Neural cell (in vitro differentiated cells): ENCODE data around the gene MYO3B. TPM values are rescaled to one million over a fixed set of nuclear protein-coding genes. Genes with fewer than 3 reads are reported as not detected.
A peak's percentile ranks its signal among the peaks of the same experiment; 100 is the strongest.

Source experiments
- H2AFZ ChIP-seq: fragments of 200-600, 300-800 bp; sonication (generic), shearing (Covaris generic); 2 replicates; pipeline ENCODE4 v1.6.0; 2014; ENCODE audit warnings: low read depth, mild to moderate bottlenecking, antibody characterized with exemption, low read length, moderate library complexity
- H3F3A ChIP-seq: fragments of 200-600 bp; shearing (Covaris generic); 2 replicates; pipeline ENCODE4 v1.6.1; 2016; ENCODE audit warnings: mild to moderate bottlenecking, moderate library complexity, mixed read lengths, antibody characterized with exemption, low read length; ENCODE audit not compliant: insufficient read depth, poor library complexity, severe bottlenecking
- H3K27ac ChIP-seq: fragments of 200-600, 300-800 bp; sonication (generic), shearing (Covaris generic); 2 replicates; pipeline ENCODE4 v1.5.1; 2014; ENCODE audit warnings: mild to moderate bottlenecking, low read length, moderate library complexity
- H3K27me3 ChIP-seq: fragments of 300-800, 200-600 bp; sonication (generic), shearing (Covaris generic); 2 replicates; pipeline ENCODE4 v1.6.0; 2014; ENCODE audit warnings: mild to moderate bottlenecking, low read depth, low read length, moderate library complexity; ENCODE audit not compliant: insufficient read depth
- H3K36me3 ChIP-seq: fragments of 300-800, 200-600 bp; sonication (generic), shearing (Covaris generic); 2 replicates; pipeline ENCODE4 v1.5.1; 2014; ENCODE audit warnings: mild to moderate bottlenecking, antibody characterized with exemption, low read length, moderate library complexity; ENCODE audit not compliant: insufficient read depth
- H3K4me2 ChIP-seq: fragments of 300-800, 200-600 bp; sonication (generic), shearing (Covaris generic); 2 replicates; pipeline ENCODE4 v1.6.0; 2014; ENCODE audit warnings: mild to moderate bottlenecking, low read length
- H3K4me3 ChIP-seq: fragments of 300-800, 200-600 bp; sonication (generic), shearing (Covaris generic); 2 replicates; pipeline ENCODE4 v1.5.1; 2014; ENCODE audit warnings: mild to moderate bottlenecking, low read length, moderate library complexity
- H3K79me2 ChIP-seq: fragments of 200-600 bp; shearing (Covaris generic); replicated peaks from 2 replicates; pipeline ENCODE4 v1.6.0; 2014; ENCODE audit warnings: mild to moderate bottlenecking, low read length, moderate library complexity; ENCODE audit not compliant: insufficient read depth
- H3K9ac ChIP-seq: fragments of 300-800, 200-600 bp; sonication (generic), shearing (Covaris generic); 2 replicates; pipeline ENCODE4 v1.6.1; 2016; ENCODE audit warnings: mild to moderate bottlenecking, low read length, mixed read lengths
- H3K9me2 ChIP-seq: fragments of 200-600 bp; shearing (Covaris generic); 2 replicates; pipeline ENCODE4 v1.6.1; 2016; ENCODE audit warnings: mild to moderate bottlenecking, low read length, mixed read lengths; ENCODE audit not compliant: insufficient read depth
- H3K9me3 ChIP-seq: fragments of 200-600, 300-800 bp; sonication (generic), shearing (Covaris generic); 2 replicates; pipeline ENCODE4 v1.6.1; 2016; ENCODE audit warnings: mild to moderate bottlenecking, mixed run types, low read length, moderate library complexity, mixed read lengths
- H4K20me1 ChIP-seq: fragments of 200-600 bp; shearing (Covaris generic); 2 replicates; pipeline ENCODE4 v1.6.1; 2016; ENCODE audit warnings: mild to moderate bottlenecking, mixed run types; ENCODE audit not compliant: insufficient read depth
- CTCF ChIP-seq: fragments of 450-650 bp; IDR thresholded peaks from 2 replicates; pipeline ENCODE4 v1.5.1; 2014; ENCODE audit warnings: antibody characterized with exemption, mild to moderate bottlenecking, moderate library complexity; ENCODE audit not compliant: poor library complexity, severe bottlenecking
- EP300 ChIP-seq: fragments of 450-650 bp; conservative IDR thresholded peaks from 2 replicates; pipeline ENCODE4 v1.6.1; 2014; ENCODE audit warnings: antibody characterized with exemption, mild to moderate bottlenecking, moderate library complexity; ENCODE audit not compliant: poor library complexity, severe bottlenecking
- EZH2 ChIP-seq: fragments of 200-600, 300-800 bp; shearing (Covaris generic), sonication (generic); IDR thresholded peaks from 2 replicates; pipeline ENCODE4 v1.6.1; 2014; ENCODE audit warnings: antibody characterized with exemption, low read length, borderline replicate concordance, mild to moderate bottlenecking; ENCODE audit not compliant: insufficient read depth, poor library complexity, severe bottlenecking
- MXI1 ChIP-seq: fragments of 450-650 bp; conservative IDR thresholded peaks from 2 replicates; pipeline ENCODE4 v1.6.1; 2014; ENCODE audit warnings: antibody characterized with exemption, mild to moderate bottlenecking; ENCODE audit not compliant: poor library complexity, severe bottlenecking
- POLR2AphosphoS5 ChIP-seq: IDR thresholded peaks from 2 replicates; pipeline ENCODE4 v1.6.1; 2012
- SMC3 ChIP-seq: fragments of 450-650 bp; conservative IDR thresholded peaks from 2 replicates; pipeline ENCODE4 v1.6.1; 2014; ENCODE audit warnings: antibody characterized with exemption, mild to moderate bottlenecking, moderate library complexity; ENCODE audit not compliant: poor library complexity
- polyA plus RNA-seq: library from polyadenylated mRNA; depleted of rRNA; stranded (reverse); fragments of >200 nt; gene quantifications from 2 replicates; pipeline ENCODE4 v1.2.3, GENCODE V29; 2014
- TF ChIP-seq, protein P1 (sequence below): IDR thresholded peaks from 2 replicates; pipeline ENCODE4 v1.6.1; 2012; ENCODE audit warnings: borderline replicate concordance

The MYO3B gene
- polyA plus RNA-seq, 1 donor from 2014 or later, result 0.11 TPM

DNA sequence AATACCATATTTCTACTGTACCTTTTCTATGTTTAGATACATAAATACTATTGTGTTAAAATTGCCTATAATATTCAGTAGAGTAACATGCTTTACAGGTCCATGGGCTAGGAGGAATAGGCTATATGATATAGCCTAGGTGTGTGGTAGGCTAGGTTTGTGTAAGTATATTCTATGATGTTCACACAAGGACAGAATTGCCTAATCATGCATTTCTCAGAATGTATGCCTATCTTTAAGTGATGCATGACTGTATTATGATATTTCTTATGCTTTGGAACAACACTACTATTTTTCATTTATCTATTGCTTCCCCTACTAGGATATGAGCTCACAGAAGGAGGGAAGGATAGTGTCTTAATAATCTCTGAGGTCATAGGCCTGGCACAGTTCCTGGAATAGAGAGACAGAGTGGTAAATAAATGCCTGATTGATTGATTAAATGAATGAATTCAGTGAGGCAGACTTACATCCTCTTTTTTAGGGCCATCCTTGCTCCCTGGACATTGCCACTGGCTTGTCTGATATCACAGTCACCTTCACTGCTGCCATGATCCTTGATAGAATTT, 121.0 kb downstream of the MYO3B start:
- H3K79me2 ChIP-seq, result no peaks in the 10 kb centered on the region
- H3K9me2 ChIP-seq, result no peaks in the 10 kb centered on the region
- no peaks in the 10 kb centered on the region for H3K9me3 ChIP-seq
- H3K4me2 ChIP-seq, result no peak overlapping the region
- no peaks in the 10 kb centered on the region for H4K20me1 ChIP-seq
- no peak overlapping the region for H3K27ac ChIP-seq
- no peak overlapping the region for H3K9ac ChIP-seq
- no peak overlapping the region for H3K4me3 ChIP-seq
- H3F3A ChIP-seq, result no peaks in the 10 kb centered on the region
- H2AFZ ChIP-seq, result no peak overlapping the region
- no peaks in the 10 kb centered on the region for H3K36me3 ChIP-seq
- no peak for TF ChIP-seq CTCF
- no peaks in the 10 kb centered on the region for H3K27me3 ChIP-seq

DNA sequence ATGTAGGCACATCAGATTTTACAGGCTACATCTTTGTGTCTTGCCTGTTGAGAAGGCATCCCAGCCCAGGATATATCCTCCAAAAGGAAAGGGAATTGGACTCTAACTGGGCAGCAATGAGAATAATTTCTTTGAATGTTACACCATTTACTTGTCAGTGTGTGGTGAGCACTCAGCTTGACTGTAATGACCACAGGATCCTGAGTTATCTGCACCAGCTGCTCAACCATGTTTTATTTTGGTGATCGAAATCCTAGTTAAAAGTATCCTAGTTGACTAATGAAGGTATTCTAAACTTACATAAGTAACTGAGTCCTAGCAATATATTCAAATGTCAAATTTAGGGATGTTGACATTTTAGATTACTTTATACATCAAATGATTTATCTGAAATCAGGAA, 123.0 kb downstream of the MYO3B start:
- no peaks in the 10 kb centered on the region for H3K9me2 ChIP-seq
- no peaks in the 10 kb centered on the region for H3F3A ChIP-seq
- H3K9me3 ChIP-seq, result no peaks in the 10 kb centered on the region
- H3K79me2 ChIP-seq, result no peaks in the 10 kb centered on the region
- no peak overlapping the region for H3K4me2 ChIP-seq
- TF ChIP-seq, protein P1, sequence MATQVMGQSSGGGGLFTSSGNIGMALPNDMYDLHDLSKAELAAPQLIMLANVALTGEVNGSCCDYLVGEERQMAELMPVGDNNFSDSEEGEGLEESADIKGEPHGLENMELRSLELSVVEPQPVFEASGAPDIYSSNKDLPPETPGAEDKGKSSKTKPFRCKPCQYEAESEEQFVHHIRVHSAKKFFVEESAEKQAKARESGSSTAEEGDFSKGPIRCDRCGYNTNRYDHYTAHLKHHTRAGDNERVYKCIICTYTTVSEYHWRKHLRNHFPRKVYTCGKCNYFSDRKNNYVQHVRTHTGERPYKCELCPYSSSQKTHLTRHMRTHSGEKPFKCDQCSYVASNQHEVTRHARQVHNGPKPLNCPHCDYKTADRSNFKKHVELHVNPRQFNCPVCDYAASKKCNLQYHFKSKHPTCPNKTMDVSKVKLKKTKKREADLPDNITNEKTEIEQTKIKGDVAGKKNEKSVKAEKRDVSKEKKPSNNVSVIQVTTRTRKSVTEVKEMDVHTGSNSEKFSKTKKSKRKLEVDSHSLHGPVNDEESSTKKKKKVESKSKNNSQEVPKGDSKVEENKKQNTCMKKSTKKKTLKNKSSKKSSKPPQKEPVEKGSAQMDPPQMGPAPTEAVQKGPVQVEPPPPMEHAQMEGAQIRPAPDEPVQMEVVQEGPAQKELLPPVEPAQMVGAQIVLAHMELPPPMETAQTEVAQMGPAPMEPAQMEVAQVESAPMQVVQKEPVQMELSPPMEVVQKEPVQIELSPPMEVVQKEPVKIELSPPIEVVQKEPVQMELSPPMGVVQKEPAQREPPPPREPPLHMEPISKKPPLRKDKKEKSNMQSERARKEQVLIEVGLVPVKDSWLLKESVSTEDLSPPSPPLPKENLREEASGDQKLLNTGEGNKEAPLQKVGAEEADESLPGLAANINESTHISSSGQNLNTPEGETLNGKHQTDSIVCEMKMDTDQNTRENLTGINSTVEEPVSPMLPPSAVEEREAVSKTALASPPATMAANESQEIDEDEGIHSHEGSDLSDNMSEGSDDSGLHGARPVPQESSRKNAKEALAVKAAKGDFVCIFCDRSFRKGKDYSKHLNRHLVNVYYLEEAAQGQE, result no peak
- TF ChIP-seq EZH2, result no peak
- no peak for TF ChIP-seq CTCF
- no peak for TF ChIP-seq SMC3
- no peaks in the 10 kb centered on the region for H3K36me3 ChIP-seq
- peak overlapping the region; percentile 18 for H3K27ac ChIP-seq
- no peak overlapping the region for H2AFZ ChIP-seq
- H3K27me3 ChIP-seq, result no peaks in the 10 kb centered on the region
- no peak overlapping the region for H3K4me3 ChIP-seq
- no peak overlapping the region for H3K9ac ChIP-seq
- no peaks in the 10 kb centered on the region for H4K20me1 ChIP-seq

DNA sequence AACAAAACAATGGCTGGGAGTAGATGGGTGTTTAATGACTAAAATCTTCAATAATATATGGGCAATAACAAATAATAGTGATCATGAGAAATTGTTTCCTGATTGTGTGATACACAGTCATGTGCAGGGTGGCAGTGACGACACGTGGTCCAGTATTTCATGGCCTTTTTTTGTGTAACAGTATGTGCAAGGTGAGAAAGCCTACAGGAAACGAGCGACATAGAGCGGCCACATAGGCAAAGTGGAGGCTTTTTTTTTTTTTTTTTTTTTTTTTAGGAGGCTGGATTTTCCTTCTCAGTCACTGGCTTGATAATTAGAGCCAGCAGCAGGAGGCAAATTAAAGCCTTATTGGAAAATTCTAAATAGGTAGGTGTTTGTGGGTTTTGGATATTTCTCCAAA, 123.7 kb downstream of the MYO3B start:
- no peak overlapping the region for H3K27ac ChIP-seq
- H3K9me2 ChIP-seq, result no peaks in the 10 kb centered on the region
- H3K9me3 ChIP-seq, result no peaks in the 10 kb centered on the region
- H3K27me3 ChIP-seq, result no peaks in the 10 kb centered on the region
- H3K4me3 ChIP-seq, result no peak overlapping the region
- no peaks in the 10 kb centered on the region for H3K79me2 ChIP-seq
- H3K4me2 ChIP-seq, result no peak overlapping the region
- H3F3A ChIP-seq, result no peaks in the 10 kb centered on the region
- no peak overlapping the region for H3K9ac ChIP-seq
- no peaks in the 10 kb centered on the region for H3K36me3 ChIP-seq
- H2AFZ ChIP-seq, result no peak overlapping the region
- no peaks in the 10 kb centered on the region for H4K20me1 ChIP-seq
- no peak for TF ChIP-seq EP300
- TF ChIP-seq EZH2, result no peak
- TF ChIP-seq MXI1, result no peak
- TF ChIP-seq, protein P1, result no peak
- no peak for TF ChIP-seq SMC3
- no peak for TF ChIP-seq POLR2AphosphoS5
- TF ChIP-seq CTCF, result no peak
